HUES64 (cell line): ENCODE measurements around the gene ADAMTS4. TPM values are rescaled to one million over a fixed set of nuclear protein-coding genes. Genes with fewer than 3 reads are reported as not detected.

Experiments
- H3K27ac ChIP-seq: 2 replicates; pipeline ENCODE4 v1.7.0; 2013; ENCODE audit warnings: low read depth, low read length, inconsistent platforms
- H3K27me3 ChIP-seq: 2 replicates; pipeline ENCODE4 v1.6.1; 2013; ENCODE audit warnings: mild to moderate bottlenecking, low read length; ENCODE audit not compliant: insufficient read depth
- H3K36me3 ChIP-seq: 2 replicates; pipeline ENCODE4 v1.6.1; 2013; ENCODE audit warnings: mild to moderate bottlenecking, low read length; ENCODE audit not compliant: insufficient read depth
- H3K4me1 ChIP-seq: 2 replicates; pipeline ENCODE4 v1.6.1; 2013; ENCODE audit warnings: mild to moderate bottlenecking, low read length, moderate library complexity; ENCODE audit not compliant: insufficient read depth
- H3K4me3 ChIP-seq: 2 replicates; pipeline ENCODE4 v1.5.1; 2013; ENCODE audit warnings: mild to moderate bottlenecking, low read length, moderate library complexity
- H3K9ac ChIP-seq: 2 replicates; pipeline ENCODE4 v1.6.1; 2013; ENCODE audit warnings: mild to moderate bottlenecking, low read depth, low read length
- H3K9me3 ChIP-seq: 2 replicates; pipeline ENCODE4 v1.6.1; 2013; ENCODE audit warnings: low read depth, low read length; ENCODE audit not compliant: insufficient read depth
- WGBS: fragments of 150-250, 120-280 bp; methylation state at CpG from one replicate; pipeline ENCODE4 v1.1.7; 2013; ENCODE audit warnings: missing lambda C conversion rate; 5-methylcytosine and 5-hydroxymethylcytosine counted together
- polyA plus RNA-seq, 2 experiments: library from polyadenylated mRNA; stranded (reverse); fragments of 50-300 nt; gene quantifications; one replicate each; pipeline ENCODE4 v1.2.3, GENCODE V29; 2013

Gene ADAMTS4, protein sequence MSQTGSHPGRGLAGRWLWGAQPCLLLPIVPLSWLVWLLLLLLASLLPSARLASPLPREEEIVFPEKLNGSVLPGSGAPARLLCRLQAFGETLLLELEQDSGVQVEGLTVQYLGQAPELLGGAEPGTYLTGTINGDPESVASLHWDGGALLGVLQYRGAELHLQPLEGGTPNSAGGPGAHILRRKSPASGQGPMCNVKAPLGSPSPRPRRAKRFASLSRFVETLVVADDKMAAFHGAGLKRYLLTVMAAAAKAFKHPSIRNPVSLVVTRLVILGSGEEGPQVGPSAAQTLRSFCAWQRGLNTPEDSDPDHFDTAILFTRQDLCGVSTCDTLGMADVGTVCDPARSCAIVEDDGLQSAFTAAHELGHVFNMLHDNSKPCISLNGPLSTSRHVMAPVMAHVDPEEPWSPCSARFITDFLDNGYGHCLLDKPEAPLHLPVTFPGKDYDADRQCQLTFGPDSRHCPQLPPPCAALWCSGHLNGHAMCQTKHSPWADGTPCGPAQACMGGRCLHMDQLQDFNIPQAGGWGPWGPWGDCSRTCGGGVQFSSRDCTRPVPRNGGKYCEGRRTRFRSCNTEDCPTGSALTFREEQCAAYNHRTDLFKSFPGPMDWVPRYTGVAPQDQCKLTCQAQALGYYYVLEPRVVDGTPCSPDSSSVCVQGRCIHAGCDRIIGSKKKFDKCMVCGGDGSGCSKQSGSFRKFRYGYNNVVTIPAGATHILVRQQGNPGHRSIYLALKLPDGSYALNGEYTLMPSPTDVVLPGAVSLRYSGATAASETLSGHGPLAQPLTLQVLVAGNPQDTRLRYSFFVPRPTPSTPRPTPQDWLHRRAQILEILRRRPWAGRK
- polyA plus RNA-seq (2013, experiment 1 of 2): 2.0 TPM
- 2.6 TPM for polyA plus RNA-seq (2013, experiment 2 of 2)

DNA sequence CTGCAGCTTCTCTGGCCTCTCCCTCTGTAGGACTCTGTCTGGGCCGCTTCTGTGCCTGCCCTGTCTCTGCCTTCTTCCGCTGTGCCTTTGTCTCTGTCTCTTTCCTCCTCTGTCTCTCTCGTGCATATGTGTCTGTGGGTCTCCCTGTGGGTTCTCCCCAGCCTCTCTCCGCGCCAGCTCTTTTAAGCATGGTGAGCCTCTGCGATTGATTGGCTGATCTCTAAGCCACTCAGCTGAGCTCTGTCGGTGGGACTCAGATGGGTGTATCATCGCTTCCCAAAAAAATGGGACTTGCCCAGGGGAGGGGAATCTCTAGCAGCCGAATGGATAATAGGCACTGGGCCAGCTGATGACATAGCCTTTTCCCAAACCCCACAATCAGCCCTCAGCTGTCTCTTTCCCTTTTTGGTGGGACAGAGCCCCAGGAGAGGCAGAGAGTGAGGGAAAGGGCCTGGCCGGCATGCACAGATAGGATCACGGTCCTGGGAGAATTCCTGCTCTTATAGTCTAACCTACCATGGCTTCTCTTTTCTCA, at the start of gene ADAMTS4:
Gene ADAMTS4, minus strand, starts transcription at position 158 of the 535 bp plus-strand sequence. CDS start 427 bp downstream, outside the sequence.
- H3K27ac ChIP-seq: peak within 1 kb of the TSS; percentile 95
- peaks cover 56% of the 10 kb centered on the region for H3K4me1 ChIP-seq
- peaks cover 20% of the 10 kb centered on the region for H3K36me3 ChIP-seq
- peak within 1 kb of the TSS; percentile 42 for H3K9ac ChIP-seq
- H3K27me3 ChIP-seq: no peaks in the 10 kb centered on the region
- WGBS: 51% methylated on average over 11 of the region's 11 CpGs
- no peaks in the 10 kb centered on the region for H3K9me3 ChIP-seq
- peak within 1 kb of the TSS; percentile 51 for H3K4me3 ChIP-seq

DNA sequence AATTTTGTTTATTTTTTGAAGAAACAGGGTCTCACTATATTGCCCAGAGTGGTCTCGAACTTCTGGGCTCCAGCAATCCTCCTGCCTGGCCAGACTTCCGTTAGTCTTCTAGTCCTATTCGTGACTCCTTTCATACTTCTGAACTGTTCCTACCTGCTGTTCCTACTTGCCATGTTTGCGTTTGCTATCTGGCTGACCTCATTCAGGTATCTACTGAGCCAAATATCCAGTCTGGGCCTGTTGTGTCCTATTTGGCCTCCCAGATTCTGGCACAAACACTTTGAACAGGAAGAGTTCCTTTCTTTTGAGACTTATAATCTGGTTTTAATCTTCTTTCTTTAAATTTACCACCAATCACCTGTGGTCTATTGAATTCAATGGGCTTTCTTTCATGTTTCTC, 46.0 kb upstream of the ADAMTS4 start:
- H3K4me3 ChIP-seq: no peak overlapping the region
- 91% methylated on average over 4 of the region's 4 CpGs for WGBS

DNA sequence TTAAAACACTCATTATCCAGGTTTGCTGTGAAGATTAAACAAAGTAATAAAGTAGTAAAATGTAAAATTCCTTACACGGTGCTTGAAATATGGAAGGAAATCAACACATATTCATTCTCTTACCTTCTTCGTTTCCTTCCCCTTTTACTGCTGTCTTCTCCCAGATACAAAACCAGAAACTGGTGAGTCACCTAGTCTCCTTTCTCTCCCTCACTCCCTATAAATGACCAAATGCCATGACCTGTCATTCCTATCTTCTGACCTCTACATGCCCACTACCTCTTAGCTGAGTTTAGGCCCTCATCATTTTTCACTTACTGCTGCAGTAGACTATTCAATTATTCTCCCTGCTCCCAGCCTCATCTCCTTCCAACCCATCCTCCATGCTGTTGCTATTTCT, 43.5 kb upstream of the ADAMTS4 start:
- H3K4me3 ChIP-seq: no peak overlapping the region
- H3K9ac ChIP-seq: no peak overlapping the region
- H3K27me3 ChIP-seq: no peaks in the 10 kb centered on the region
- no peaks in the 10 kb centered on the region for H3K4me1 ChIP-seq
- WGBS: 84% methylated on average over 2 of the region's 2 CpGs
- H3K9me3 ChIP-seq: no peaks in the 10 kb centered on the region
- no peaks in the 10 kb centered on the region for H3K36me3 ChIP-seq
- no peak overlapping the region for H3K27ac ChIP-seq

More for the DNA sequence above, 46.0 kb upstream of the ADAMTS4 start:
- Histone ChIP-seq H3K27ac (no peak overlapping the region), H3K36me3 (no peaks in the 10 kb centered on the region), H3K9me3 (no peaks in the 10 kb centered on the region), H3K4me1 (no peaks in the 10 kb centered on the region), H3K9ac (no peak overlapping the region), H3K27me3 (no peaks in the 10 kb centered on the region)

DNA sequence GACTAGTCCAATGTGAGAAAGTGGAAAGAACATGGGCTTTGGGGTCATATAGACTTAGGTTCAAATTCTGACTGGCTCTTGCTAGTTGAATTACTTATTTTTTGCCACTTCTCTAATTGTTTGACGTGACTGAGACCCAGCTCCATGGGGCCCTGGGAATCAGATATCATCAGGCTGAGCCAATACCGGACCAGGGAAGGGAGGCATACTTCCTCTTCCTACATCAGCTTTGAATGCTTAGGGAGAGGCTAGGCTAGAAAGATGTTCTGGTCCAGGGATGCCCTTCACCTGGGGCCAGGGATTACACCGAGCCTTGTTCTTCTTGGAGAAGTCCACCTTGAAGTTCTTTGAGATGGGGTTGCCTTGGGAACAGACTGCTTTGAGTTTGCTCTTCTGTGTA, 42.8 kb upstream of the ADAMTS4 start:
- no peaks in the 10 kb centered on the region for H3K4me1 ChIP-seq
- no peak overlapping the region for H3K9ac ChIP-seq
- no peaks in the 10 kb centered on the region for H3K36me3 ChIP-seq
- 82% methylated on average over 3 of the region's 3 CpGs for WGBS
- no peaks in the 10 kb centered on the region for H3K9me3 ChIP-seq
- H3K4me3 ChIP-seq: no peak overlapping the region
- no peak overlapping the region for H3K27ac ChIP-seq
- H3K27me3 ChIP-seq: no peaks in the 10 kb centered on the region

DNA sequence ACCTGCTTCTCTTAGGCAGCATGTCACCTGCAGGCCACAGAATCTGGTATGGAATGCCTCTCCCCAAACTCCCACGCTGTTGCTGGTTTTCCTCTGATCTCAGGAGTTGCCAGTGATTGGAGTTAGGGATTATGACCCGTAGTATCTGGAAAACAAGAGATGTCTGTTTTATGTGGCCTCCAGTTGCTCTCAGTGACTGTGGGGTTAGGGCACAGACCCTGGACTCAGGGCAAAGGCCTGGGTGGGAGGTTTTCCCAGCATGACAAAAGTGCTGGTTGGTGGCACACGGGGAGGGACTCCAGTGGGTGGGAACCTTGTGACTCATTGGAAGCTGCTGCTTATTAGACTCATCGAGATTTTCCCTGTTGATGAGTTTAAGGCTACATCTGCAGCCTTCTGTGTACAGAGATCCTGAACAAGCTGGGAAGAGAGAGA, 39.2 kb upstream of the ADAMTS4 start, which contains the start of gene NR1I3:
Gene NR1I3, minus strand, starts transcription at position 165 of the 435 bp plus-strand sequence. CDS start 1,638 bp downstream, outside the sequence.
- 80% methylated on average over 4 of the region's 4 CpGs for WGBS
- Histone ChIP-seq H3K27me3 (no peaks in the 10 kb centered on the region), H3K4me1 (no peaks in the 10 kb centered on the region), H3K4me3 (no peak within 1 kb of the TSS), H3K36me3 (no peaks in the 10 kb centered on the region), H3K9ac (no peak within 1 kb of the TSS), H3K9me3 (no peaks in the 10 kb centered on the region), H3K27ac (no peak within 1 kb of the TSS)

DNA sequence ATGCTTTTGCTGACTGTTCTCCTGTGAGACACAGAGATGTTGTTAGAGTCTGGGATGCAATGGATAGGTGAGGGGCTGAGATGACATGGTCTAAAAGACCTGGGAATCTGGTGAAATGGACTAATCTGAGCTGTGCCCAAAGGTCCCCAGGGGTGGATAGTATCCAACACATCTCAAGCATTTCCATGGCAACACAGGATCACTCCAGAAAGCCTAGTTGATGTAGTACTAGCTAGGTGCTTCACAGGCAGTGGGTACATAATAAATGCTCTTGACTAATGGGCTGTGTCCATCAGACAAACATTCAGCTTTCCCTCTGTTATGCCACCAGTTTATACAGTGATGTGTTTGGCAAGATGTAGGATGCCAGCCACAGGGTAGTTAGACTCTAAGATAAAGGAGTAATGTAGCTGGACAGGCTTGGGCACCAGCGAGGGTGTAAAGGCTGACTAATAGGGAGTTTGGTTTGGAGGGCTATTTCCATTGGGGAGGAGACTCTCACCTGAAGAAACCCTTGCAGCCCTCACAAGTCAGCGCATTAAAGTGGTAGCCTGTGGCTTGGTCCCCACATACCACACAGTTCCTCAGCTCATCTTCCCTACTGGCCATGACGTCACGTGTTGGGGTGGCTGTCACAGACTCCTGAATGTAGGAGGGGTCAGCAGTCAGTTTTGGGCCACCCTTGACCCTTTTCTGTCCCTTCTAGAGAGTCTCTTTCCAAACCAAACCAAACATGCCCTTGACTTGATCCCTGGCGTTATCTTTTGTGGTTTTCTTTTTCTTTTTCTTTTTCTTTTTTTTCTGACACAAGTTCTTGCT, 37.3 kb upstream of the ADAMTS4 start:
- no peak overlapping the region for H3K27ac ChIP-seq
- no peak overlapping the region for H3K4me3 ChIP-seq
- 88% methylated on average over 5 of the region's 5 CpGs for WGBS
- no peaks in the 10 kb centered on the region for H3K36me3 ChIP-seq
- H3K27me3 ChIP-seq: no peaks in the 10 kb centered on the region
- no peaks in the 10 kb centered on the region for H3K4me1 ChIP-seq
- no peaks in the 10 kb centered on the region for H3K9me3 ChIP-seq
- no peak overlapping the region for H3K9ac ChIP-seq

DNA sequence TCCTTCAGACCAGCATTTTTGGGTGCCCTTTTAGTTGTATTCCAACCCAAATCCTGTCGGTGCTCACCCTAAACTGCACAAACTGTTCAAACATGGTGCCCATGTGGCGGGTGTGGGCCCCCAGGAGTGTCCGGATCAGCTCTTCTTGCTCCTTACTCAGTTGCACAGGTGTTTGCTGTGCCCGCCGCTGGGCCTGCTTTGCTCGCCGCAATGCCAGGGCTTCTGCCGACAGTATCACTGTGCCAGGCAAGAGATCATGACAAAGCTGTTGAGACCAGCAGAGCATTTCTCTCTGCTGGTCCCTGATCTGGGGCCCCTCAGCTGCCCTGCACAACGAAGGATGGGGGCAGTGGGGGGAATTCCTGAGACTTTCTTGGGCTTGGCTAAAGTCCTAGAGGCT, 34.2 kb upstream of the ADAMTS4 start:
- Histone ChIP-seq H3K36me3 (peaks cover 20% of the 10 kb centered on the region), H3K9me3 (no peaks in the 10 kb centered on the region), H3K9ac (no peak overlapping the region), H3K27me3 (no peaks in the 10 kb centered on the region), H3K27ac (no peak overlapping the region), H3K4me3 (no peak overlapping the region), H3K4me1 (no peaks in the 10 kb centered on the region)
- WGBS: 87% methylated on average over 9 of the region's 9 CpGs

DNA sequence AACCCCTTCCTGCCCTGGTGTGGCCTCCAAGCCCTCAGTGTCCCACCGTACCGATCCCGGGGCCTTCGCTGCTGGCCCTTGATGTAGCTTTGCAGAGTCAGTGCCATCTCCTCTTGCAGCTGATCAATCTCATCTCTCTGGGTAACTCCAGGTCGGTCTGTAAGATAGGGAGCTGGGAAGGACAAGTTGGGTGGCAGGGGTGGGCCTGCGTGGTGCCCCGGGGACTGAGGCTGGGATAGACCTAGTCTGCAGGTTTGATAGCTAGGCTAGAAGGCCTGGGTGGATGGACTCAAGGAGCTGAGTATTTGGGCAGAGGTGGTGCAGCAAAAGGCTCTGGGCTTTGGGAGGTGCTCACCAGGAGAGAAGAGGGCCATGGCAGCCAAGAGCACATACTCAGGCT, 31.9 kb upstream of the ADAMTS4 start:
- Histone ChIP-seq H3K27me3 (no peaks in the 10 kb centered on the region), H3K9ac (no peak overlapping the region)
- WGBS: 95% methylated on average over 7 of the region's 7 CpGs

DNA sequence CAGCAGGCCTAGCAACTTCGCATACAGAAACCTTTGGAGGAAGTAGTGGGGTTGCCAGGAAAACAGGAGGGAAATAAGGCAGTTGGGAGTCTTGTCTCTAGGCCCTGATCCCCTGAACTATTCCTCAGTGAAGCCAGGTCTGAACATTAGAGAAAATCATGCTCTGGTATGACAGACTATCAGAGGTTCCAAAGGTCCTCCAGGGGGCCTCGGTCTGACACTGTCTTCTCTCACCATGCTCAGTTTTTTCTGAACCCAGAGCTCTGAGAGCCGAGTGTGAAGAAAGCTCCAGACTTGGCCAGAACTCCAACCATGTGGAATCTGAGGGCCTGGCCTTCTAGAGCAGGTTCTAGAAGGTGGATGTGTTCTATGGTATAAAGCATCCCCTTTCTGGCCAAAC, 31.0 kb upstream of the ADAMTS4 start:
- peaks cover 23% of the 10 kb centered on the region for H3K36me3 ChIP-seq
- WGBS: 90% methylated on average over 3 of the region's 3 CpGs
- no peak overlapping the region for H3K4me3 ChIP-seq
- no peak overlapping the region for H3K9ac ChIP-seq
- H3K27ac ChIP-seq: no peak overlapping the region
- no peaks in the 10 kb centered on the region for H3K27me3 ChIP-seq
- peaks cover 18% of the 10 kb centered on the region for H3K4me1 ChIP-seq
- H3K9me3 ChIP-seq: no peaks in the 10 kb centered on the region

More for the DNA sequence above, 31.9 kb upstream of the ADAMTS4 start:
- peaks cover 23% of the 10 kb centered on the region for H3K36me3 ChIP-seq
- no peak overlapping the region for H3K27ac ChIP-seq
- H3K4me3 ChIP-seq: no peak overlapping the region
- H3K9me3 ChIP-seq: no peaks in the 10 kb centered on the region
- peaks cover 13% of the 10 kb centered on the region for H3K4me1 ChIP-seq

DNA sequence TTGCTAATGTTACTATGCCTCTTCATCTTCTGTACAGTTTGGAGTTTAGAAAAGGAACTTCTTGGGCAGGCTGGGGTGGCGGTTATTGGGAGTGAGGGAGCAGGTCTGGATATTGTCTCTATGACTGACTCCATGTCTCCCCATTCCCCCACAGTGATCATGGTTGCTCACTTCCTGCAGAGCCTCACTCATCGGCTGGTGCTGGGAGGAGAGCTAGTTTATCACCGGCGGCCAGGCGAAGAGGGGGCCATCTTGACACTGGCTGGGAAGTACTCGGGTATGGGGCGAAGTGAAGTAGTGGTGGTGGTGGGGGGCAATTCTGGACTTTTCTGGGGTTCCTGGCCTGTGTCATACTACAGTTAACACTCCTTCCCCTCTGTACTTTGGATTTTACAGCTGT, 29.2 kb upstream of the ADAMTS4 start:
- Histone ChIP-seq H3K27ac (no peak overlapping the region), H3K36me3 (peaks cover 23% of the 10 kb centered on the region), H3K9ac (no peak overlapping the region), H3K4me1 (peaks cover 18% of the 10 kb centered on the region), H3K4me3 (no peak overlapping the region), H3K9me3 (no peaks in the 10 kb centered on the region), H3K27me3 (no peaks in the 10 kb centered on the region)
- WGBS: 98% methylated on average over 7 of the region's 7 CpGs
